Measurements from ENCODE around the gene IGF2BP2. TPM values are rescaled to one million over a fixed set of nuclear protein-coding genes. Genes with fewer than 3 reads are reported as not detected.

The IGF2BP2 gene
- 135 TPM for total RNA-seq (2021; ENCODE audit: unreplicated experiment)
- 75.1 and 88.7 TPM in 2 replicates for polyA plus RNA-seq (2012)
- percentile 97 among the genes with signal in this experiment for Bru-seq, nascent RNA
- percentile 91 among the genes with signal in this experiment for BruChase-seq, experiment 1, labeled RNA remaining after a 6-hour chase
- BruChase-seq, experiment 2, labeled RNA remaining after a 2-hour chase, result percentile 94 among the genes with signal in this experiment
- long read RNA-seq, transcript IGF2BP2-202 (16 exons, 3,688 nt), result major isoform, 43 of 163 reads
- long read RNA-seq, transcript IGF2BP2-201 (15 exons, 3,291 nt), result minor isoform, 37 of 163 reads
- long read RNA-seq, partial matches to known transcripts, result 48 of 163 reads
- long read RNA-seq, other reads (novel, unspliced or antisense), result 33 of 163 reads

GRCh38 chr3:185825006-185825638 lies at the start of gene IGF2BP2:
Gene IGF2BP2, minus strand, starts transcription at chr3:185825042. Its CDS starts 82 bp downstream, at chr3:185824960.
- BruUV-seq (replicated peaks), result no TSS peak
- Histone ChIP-seq H3K9me3 (ENCODE audit: control insufficient read depth in 1 of 2, insufficient read depth in 1 of 2, low read depth in 1 of 2, low read length in 2 of 2) (no peaks in the 10 kb centered on the region), H3K27ac (ENCODE audit: low read depth, low read length) (peak within 1 kb of the TSS; percentile 97), H3K9ac (ENCODE audit: low read length) (peak within 1 kb of the TSS; percentile 92), H2AFZ (ENCODE audit: low read depth, low read length, poor library complexity, severe bottlenecking) (no peak within 1 kb of the TSS), H4K20me1 (ENCODE audit: insufficient read depth) (peaks cover 4% of the 10 kb centered on the region; the same call in 1 of the 2 replicates), H3K4me1 (ENCODE audit: control insufficient read depth in 1 of 2, insufficient read depth in 2 of 2, low read length in 2 of 2) (peaks cover 29 to 36% of the 10 kb centered on the region in 2 experiments), H3K27me3 (ENCODE audit: insufficient read depth, low read length) (no peaks in the 10 kb centered on the region), H3K4me2 (ENCODE audit: low read length) (peak within 1 kb of the TSS; percentile 84), H3K4me3 (replicated peaks in 1 of 2; ENCODE audit: low read depth in 1 of 2, low read length in 2 of 2) (peak within 1 kb of the TSS; percentile 65 to 78), H3K9me2 (ENCODE audit: insufficient read depth) (no peaks in the 10 kb centered on the region), H3K79me2 (ENCODE audit: insufficient read depth, low read length) (peaks cover 47% of the 10 kb centered on the region), H3K36me3 (ENCODE audit: control insufficient read depth in 1 of 2, insufficient read depth in 2 of 2, low read length in 2 of 2) (no peaks in the 10 kb centered on the region)
- RAD21 ChIA-PET (ENCODE audit: low non-redundant PET in 1 of 2, low total read pairs in 2 of 2, uncharacterized antibody in 2 of 2, unreplicated experiment in 2 of 2), result no interaction called here
- intact Hi-C loops (cut with micrococcal nuclease), result no loop called here
- peak; percentile 81 for ATAC-seq
- CTCF ChIA-PET, result no interaction called here
- POLR2A ChIA-PET, result interaction anchor here (0.7 kb wide), 1 partner anchor 33 kb away, joined by 3 read pairs; no protein-coding TSS in a partner anchor
- DNase-seq (ENCODE audit: low read depth, low spot score), result no peak
- TF ChIP-seq TCF7L2 (IDR thresholded peaks at IDR 0.05; ENCODE audit: borderline replicate concordance, extremely low read depth, insufficient read depth, insufficient read length) (peak; percentile 70), ZFX (IDR thresholded peaks at IDR 0.05) (no peak), SRF (IDR thresholded peaks at IDR 0.05; ENCODE audit: low read depth) (no peak), CBX3 (IDR thresholded peaks at IDR 0.05; ENCODE audit: low read depth) (no peak), JUND (IDR thresholded peaks at IDR 0.05) (no peak), EZH2phosphoT487 (IDR thresholded peaks at IDR 0.05; ENCODE audit: borderline replicate concordance) (no peak), MAX (IDR thresholded peaks at IDR 0.05) (peak; percentile 63), CTCF (IDR thresholded peaks at IDR 0.05 in 2 of 3, conservative IDR thresholded peaks at IDR 0.05 in 1 of 3; ENCODE audit: borderline replicate concordance in 1 of 3, insufficient read depth in 1 of 3, low read depth in 2 of 3, low read length in 2 of 3) (no peak), ATF3 (IDR thresholded peaks at IDR 0.05) (no peak), ELF1 (IDR thresholded peaks at IDR 0.05; ENCODE audit: borderline replicate concordance, low read depth) (no peak), FOSL1 (IDR thresholded peaks at IDR 0.05; ENCODE audit: low read depth) (no peak), EZH2 (IDR thresholded peaks at IDR 0.05) (no peak), CEBPB (IDR thresholded peaks at IDR 0.05; ENCODE audit: low read depth) (no peak), ZBTB33 (IDR thresholded peaks at IDR 0.05; ENCODE audit: extremely low read depth, insufficient replicate concordance, low read length) (no peak), POLR2A (IDR thresholded peaks at IDR 0.05; ENCODE audit: borderline replicate concordance, extremely low read depth, insufficient read depth, insufficient read length) (peak; percentile 14), REST (IDR thresholded peaks at IDR 0.05; ENCODE audit: low read depth) (no peak), EGR1 (IDR thresholded peaks at IDR 0.05; ENCODE audit: low read depth) (peak; percentile 67), ZNF274 (IDR thresholded peaks at IDR 0.05; ENCODE audit: low read depth, low read length) (no peak)

Measured in HCT116 (cell line).